RWPE2 (cell line): ENCODE results near the gene XRCC5.

Source experiments
- ATAC-seq: fragments of 200-7000 bp; cut with Tn5 transposase; 3 replicates; pipeline ENCODE4 v1.9.1; 2021; ENCODE audit warnings: low read depth
- DNase-seq: peaks from one replicate; pipeline ENCODE4 v3.0.0-alpha.2; 2020; ENCODE audit warnings: low spot score
- H3K27ac ChIP-seq: fragments of 450-650 bp; 2 replicates; pipeline ENCODE4 v1.5.1; 2017; ENCODE audit warnings: mild to moderate bottlenecking; ENCODE audit not compliant: poor library complexity, severe bottlenecking
- H3K27me3 ChIP-seq: fragments of 250-450 bp; sonication (Bioruptor Pico); 2 replicates; pipeline ENCODE4 v1.5.1; 2021; ENCODE audit warnings: mild to moderate bottlenecking, moderate library complexity; ENCODE audit not compliant: insufficient read depth, poor library complexity, severe bottlenecking
- H3K36me3 ChIP-seq: fragments of 250-450 bp; sonication (Bioruptor Pico); 2 replicates; pipeline ENCODE4 v1.5.1; 2020; ENCODE audit warnings: low read depth, mild to moderate bottlenecking, moderate library complexity
- H3K4me1 ChIP-seq: fragments of 250-450 bp; sonication (Bioruptor Pico); 2 replicates; pipeline ENCODE4 v1.5.1; 2021; ENCODE audit warnings: mild to moderate bottlenecking, moderate library complexity; ENCODE audit not compliant: insufficient read depth, poor library complexity, severe bottlenecking
- H3K4me3 ChIP-seq: fragments of 250-450 bp; sonication (Bioruptor Pico); 2 replicates; pipeline ENCODE4 v1.5.1; 2021; ENCODE audit warnings: mild to moderate bottlenecking, moderate library complexity; ENCODE audit not compliant: severe bottlenecking
- H3K9me3 ChIP-seq: fragments of 250-450 bp; sonication (Bioruptor Pico); 2 replicates; pipeline ENCODE4 v1.5.1; 2021; ENCODE audit warnings: mild to moderate bottlenecking, moderate library complexity; ENCODE audit not compliant: severe bottlenecking
- CTCF ChIP-seq: fragments of 450-650 bp; IDR thresholded peaks from one replicate; pipeline ENCODE4 v1.5.1; 2017; ENCODE audit warnings: mild to moderate bottlenecking, moderate library complexity; ENCODE audit not compliant: poor library complexity, severe bottlenecking

XRCC5 gene

GRCh38 chr2:216094701-216095100 is 14.4 kb upstream of the XRCC5 start:
- no peak for TF ChIP-seq CTCF
- H3K4me1 ChIP-seq = no peaks in the 10 kb centered on the region

GRCh38 chr2:216098421-216099334 is 10.5 kb upstream of the XRCC5 start:
- no peak for ATAC-seq
- Histone ChIP-seq H3K9me3 (no peaks in the 10 kb centered on the region), H3K36me3 (no peaks in the 10 kb centered on the region), H3K27me3 (no peaks in the 10 kb centered on the region), H3K4me3 (no peak overlapping the region), H3K4me1 (no peaks in the 10 kb centered on the region), H3K27ac (no peak overlapping the region)
- DNase-seq = no peak
- no peak for TF ChIP-seq CTCF

More at GRCh38 chr2:216094701-216095100, 14.4 kb upstream of the XRCC5 start:
- H3K36me3 ChIP-seq = no peaks in the 10 kb centered on the region
- H3K9me3 ChIP-seq = no peaks in the 10 kb centered on the region
- H3K4me3 ChIP-seq = no peak overlapping the region
- no peak overlapping the region for H3K27ac ChIP-seq
- H3K27me3 ChIP-seq = no peaks in the 10 kb centered on the region
- no peak for DNase-seq
- no peak for ATAC-seq

GRCh38 chr2:216101109-216101508 is 8.0 kb upstream of the XRCC5 start:
- no peaks in the 10 kb centered on the region for H3K4me1 ChIP-seq
- no peak overlapping the region for H3K27ac ChIP-seq
- no peak for TF ChIP-seq CTCF
- H3K27me3 ChIP-seq = no peaks in the 10 kb centered on the region
- no peak overlapping the region for H3K4me3 ChIP-seq
- H3K9me3 ChIP-seq = no peaks in the 10 kb centered on the region
- no peaks in the 10 kb centered on the region for H3K36me3 ChIP-seq
- no peak for DNase-seq
- no peak for ATAC-seq

- no peak overlapping the region for H3K27ac ChIP-seq
- DNase-seq (no peak), ATAC-seq (no peak)
- no peak overlapping the region for H3K4me3 ChIP-seq
- H3K36me3 ChIP-seq = no peaks in the 10 kb centered on the region
- TF ChIP-seq CTCF = no peak
- H3K9me3 ChIP-seq = no peaks in the 10 kb centered on the region
- H3K4me1 ChIP-seq = peaks cover 4% of the 10 kb centered on the region
- no peaks in the 10 kb centered on the region for H3K27me3 ChIP-seq
Observed at GRCh38 chr2:216103213-216103612, 5.9 kb upstream of the XRCC5 start.

GRCh38 chr2:216104691-216105090 is 4.5 kb upstream of the XRCC5 start:
- no peaks in the 10 kb centered on the region for H3K9me3 ChIP-seq
- H3K4me3 ChIP-seq = no peak overlapping the region
- no peak overlapping the region for H3K27ac ChIP-seq
- DNase-seq (no peak), ATAC-seq (no peak)
- H3K4me1 ChIP-seq = peaks cover 9% of the 10 kb centered on the region
- TF ChIP-seq CTCF = no peak
- H3K36me3 ChIP-seq = no peaks in the 10 kb centered on the region
- no peaks in the 10 kb centered on the region for H3K27me3 ChIP-seq
